ENCODE data around the gene BICC1. TPM values are rescaled to one million over a fixed set of nuclear protein-coding genes. Genes with fewer than 3 reads are reported as not detected.
A peak's percentile ranks its signal among the peaks of the same experiment; 100 is the strongest.

The BICC1 gene
- total RNA-seq, 2 experiments from 2014 or later: not detected

DNA sequence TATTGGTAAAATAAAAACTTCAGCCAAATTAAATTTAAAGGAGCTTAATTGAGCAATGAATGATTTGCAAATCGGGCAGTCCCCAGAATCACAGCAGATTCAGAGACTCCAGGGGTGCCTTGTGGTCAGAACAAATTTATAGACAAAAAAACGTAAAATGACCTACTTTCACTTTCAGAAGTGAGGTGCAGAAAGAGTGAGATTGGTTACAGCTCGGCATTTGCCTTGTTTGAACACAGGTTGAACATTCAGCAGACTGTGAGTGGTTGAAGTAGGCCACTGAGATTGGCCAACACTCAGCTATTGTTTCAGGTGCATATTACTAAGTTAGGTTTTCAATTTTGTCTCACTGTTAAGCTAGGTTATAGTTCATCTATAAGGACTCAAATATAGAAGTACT lies 153.4 kb downstream of the BICC1 start:
- ChIA-PET CTCF (no interaction called here), POLR2A (no interaction called here)
- Mint-ChIP-seq H3K27me3 (peaks cover 2% of the 10 kb centered on the region), H3K4me1 (peaks cover 8% of the 10 kb centered on the region), H3K27ac (no peak overlapping the region), H3K9me3 (ENCODE audit: low read depth) (peaks cover 9% of the 10 kb centered on the region), H3K4me3 (no peak overlapping the region), H3K36me3 (ENCODE audit: low read depth) (no peaks in the 10 kb centered on the region)
- intact Hi-C loops (cut with DNase I, micrococcal nuclease): no loop called here
- ATAC-seq (peak; percentile 42), DNase-seq (no peak)

DNA sequence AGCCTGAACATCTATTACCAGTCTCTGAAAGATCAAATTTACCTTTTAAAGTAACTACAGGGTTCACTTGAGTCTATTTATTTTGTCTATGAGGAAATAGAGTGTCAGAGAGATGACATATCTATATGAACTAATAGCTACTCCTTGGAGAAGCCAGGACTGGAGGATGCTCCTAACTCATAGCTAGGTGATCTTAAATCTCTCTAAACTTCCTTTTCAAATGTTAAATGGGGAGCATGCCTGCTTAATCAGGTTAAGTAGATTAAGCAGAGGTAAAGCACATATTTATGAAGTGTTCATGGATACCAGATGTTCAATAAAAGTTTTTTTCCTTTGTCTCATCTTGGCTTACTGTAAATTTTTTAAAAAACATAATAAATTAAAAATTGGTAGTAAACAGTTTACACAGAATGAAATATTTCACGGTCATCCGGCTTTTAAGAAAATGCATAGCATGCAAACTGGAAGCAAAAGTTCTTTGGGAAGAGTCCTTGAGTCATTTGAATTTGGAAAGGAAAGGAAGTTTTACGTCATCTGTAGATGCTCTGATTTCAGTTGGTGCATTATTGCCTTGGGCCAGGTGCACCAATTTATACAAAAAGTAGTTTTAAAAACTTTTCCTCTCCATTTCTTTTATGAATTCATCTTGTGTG lies 155.1 kb downstream of the BICC1 start:
- ChIA-PET POLR2A (interaction anchor here (0.6 kb wide), 1 partner anchor 152 kb away, joined by 3 read pairs; no protein-coding TSS in a partner anchor), CTCF (no interaction called here)
- no peak overlapping the region for H3K27ac Mint-ChIP-seq
- no peaks in the 10 kb centered on the region for H3K36me3 Mint-ChIP-seq (ENCODE audit: low read depth)
- peaks cover 8% of the 10 kb centered on the region for H3K4me1 Mint-ChIP-seq
- no peak for ATAC-seq
- peaks cover 2% of the 10 kb centered on the region for H3K27me3 Mint-ChIP-seq
- H3K4me3 Mint-ChIP-seq: no peak overlapping the region
- no peak for DNase-seq
- H3K9me3 Mint-ChIP-seq (ENCODE audit: low read depth): peaks cover 9% of the 10 kb centered on the region
- intact Hi-C loops (cut with DNase I, micrococcal nuclease): no loop called here

DNA sequence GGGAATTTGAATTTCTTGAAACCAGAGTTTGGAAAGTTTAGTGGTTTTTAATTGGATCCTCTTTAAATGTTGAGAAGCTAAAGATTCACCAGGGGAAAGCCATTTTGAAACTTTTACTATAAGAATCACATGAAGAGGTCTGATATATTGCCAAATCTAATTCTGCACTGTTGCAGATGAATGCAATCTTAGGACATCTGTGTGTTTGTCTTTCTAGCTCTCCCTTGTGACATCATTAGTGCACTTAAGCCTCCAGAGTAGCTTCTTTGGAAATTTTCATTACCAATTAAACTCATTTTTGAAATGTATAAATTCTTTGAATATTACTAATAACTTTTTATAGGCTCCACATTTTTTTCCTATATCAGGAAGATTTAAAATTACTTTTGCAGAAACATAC lies 160.2 kb downstream of the BICC1 start:
- Mint-ChIP-seq H3K4me1 (no peaks in the 10 kb centered on the region), H3K4me3 (no peak overlapping the region), H3K36me3 (ENCODE audit: low read depth) (no peaks in the 10 kb centered on the region), H3K9me3 (ENCODE audit: low read depth) (no peaks in the 10 kb centered on the region), H3K27me3 (peaks cover 2% of the 10 kb centered on the region), H3K27ac (no peak overlapping the region)
- intact Hi-C loops (cut with DNase I, micrococcal nuclease): no loop called here
- no peak for ATAC-seq
- no peak for DNase-seq
- ChIA-PET POLR2A (no interaction called here), CTCF (no interaction called here)

DNA sequence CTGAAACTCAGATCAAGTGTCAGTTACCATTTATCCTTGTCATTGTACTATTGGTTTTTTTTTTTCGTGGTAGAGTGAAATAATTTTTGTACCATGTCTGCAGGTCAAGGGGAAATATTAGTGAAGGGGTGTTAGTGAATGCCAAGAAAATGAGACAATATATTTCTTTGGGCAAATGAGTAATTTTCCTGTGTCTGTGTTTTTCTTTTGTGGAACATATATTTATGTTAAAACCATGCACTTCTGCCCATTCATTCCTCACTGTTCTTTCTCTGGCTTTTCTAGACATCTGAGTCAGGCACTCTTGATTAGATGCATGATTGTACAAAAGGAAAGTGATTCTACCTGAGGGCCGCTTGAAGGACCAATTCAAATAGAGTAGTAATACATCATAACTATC lies 161.6 kb downstream of the BICC1 start:
- ChIA-PET CTCF (no interaction called here), POLR2A (no interaction called here)
- DNase-seq: no peak
- ATAC-seq: no peak
- no peaks in the 10 kb centered on the region for H3K4me1 Mint-ChIP-seq
- H3K27ac Mint-ChIP-seq: no peak overlapping the region
- no peak overlapping the region for H3K4me3 Mint-ChIP-seq
- peaks cover 2% of the 10 kb centered on the region for H3K27me3 Mint-ChIP-seq
- H3K9me3 Mint-ChIP-seq (ENCODE audit: low read depth): no peaks in the 10 kb centered on the region
- no peaks in the 10 kb centered on the region for H3K36me3 Mint-ChIP-seq (ENCODE audit: low read depth)
- intact Hi-C loops (cut with DNase I, micrococcal nuclease): no loop called here

DNA sequence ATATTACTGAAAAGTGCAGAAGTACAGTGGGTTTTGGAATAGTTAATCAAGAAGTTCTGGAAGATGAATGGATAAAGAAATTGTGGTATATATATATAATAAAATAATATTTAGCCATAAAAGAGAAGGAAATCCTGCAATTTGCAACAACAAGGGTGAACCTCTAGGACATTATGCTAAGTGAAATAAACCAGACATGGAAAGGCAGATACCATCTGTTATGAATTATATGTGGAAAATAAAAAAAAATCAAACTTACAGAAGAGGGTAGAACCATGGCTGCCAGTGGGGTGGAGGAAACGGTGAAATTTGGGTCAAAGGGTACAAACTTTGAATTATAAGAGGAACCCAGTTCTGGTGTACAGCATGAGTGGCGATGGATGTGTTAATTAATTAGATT lies 162.6 kb downstream of the BICC1 start:
- H3K36me3 Mint-ChIP-seq (ENCODE audit: low read depth): no peaks in the 10 kb centered on the region
- no peak overlapping the region for H3K27ac Mint-ChIP-seq
- peaks cover under 1% of the 10 kb centered on the region for H3K27me3 Mint-ChIP-seq
- ATAC-seq (no peak), DNase-seq (no peak)
- CTCF ChIA-PET: no interaction called here
- POLR2A ChIA-PET: no interaction called here
- no peak overlapping the region for H3K4me3 Mint-ChIP-seq
- H3K4me1 Mint-ChIP-seq: no peaks in the 10 kb centered on the region
- no peaks in the 10 kb centered on the region for H3K9me3 Mint-ChIP-seq (ENCODE audit: low read depth)
- intact Hi-C loops (cut with DNase I, micrococcal nuclease): no loop called here

DNA sequence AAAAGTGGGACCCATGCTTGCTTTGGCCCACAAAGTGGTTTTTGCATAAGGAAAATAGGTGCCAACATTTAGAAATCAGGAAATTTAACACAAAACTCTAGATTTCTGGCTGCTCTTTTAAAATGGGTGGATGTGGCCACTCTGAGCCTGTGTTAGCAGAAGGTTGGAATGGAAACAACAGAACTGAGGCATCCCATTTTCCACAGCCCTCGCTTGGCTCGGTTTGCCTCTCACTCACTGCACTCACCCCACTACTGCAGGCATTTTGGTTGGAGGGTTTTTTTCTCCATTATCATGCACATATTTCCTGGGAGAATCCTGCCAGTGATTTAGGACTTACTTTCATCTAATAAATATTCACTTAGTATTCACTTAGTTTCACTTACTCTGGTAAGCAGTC lies 178.9 kb downstream of the BICC1 start:
- H3K27me3 Mint-ChIP-seq: no peaks in the 10 kb centered on the region
- DNase-seq: no peak
- no peaks in the 10 kb centered on the region for H3K36me3 Mint-ChIP-seq (ENCODE audit: low read depth)
- POLR2A ChIA-PET: no interaction called here
- H3K9me3 Mint-ChIP-seq (ENCODE audit: low read depth): peaks cover 18% of the 10 kb centered on the region
- H3K4me1 Mint-ChIP-seq: no peaks in the 10 kb centered on the region
- H3K4me3 Mint-ChIP-seq: no peak overlapping the region
- no peak overlapping the region for H3K27ac Mint-ChIP-seq
- CTCF ChIA-PET: no interaction called here
- no peak for ATAC-seq
- intact Hi-C loops (cut with DNase I, micrococcal nuclease): no loop called here

DNA sequence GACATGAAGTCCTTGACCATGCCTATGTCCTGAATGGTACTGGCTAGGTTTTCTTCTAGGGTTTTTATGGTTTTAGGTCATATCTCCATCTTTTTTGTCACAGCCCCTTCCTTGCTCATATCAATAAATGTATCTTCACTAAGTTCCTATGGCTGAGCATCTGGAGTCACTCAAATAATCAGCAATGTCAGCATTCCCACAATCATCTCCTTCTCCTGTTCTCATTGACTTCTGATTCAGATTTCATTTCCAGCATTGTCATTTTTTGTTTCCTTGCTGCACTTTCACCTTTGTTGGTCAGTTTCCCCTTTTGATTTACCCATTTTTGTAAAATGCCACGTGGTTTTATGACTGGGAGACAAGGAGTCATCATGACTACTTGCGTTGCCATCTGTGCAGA lies 181.2 kb downstream of the BICC1 start:
- Mint-ChIP-seq H3K9me3 (ENCODE audit: low read depth) (peaks cover 18% of the 10 kb centered on the region), H3K36me3 (ENCODE audit: low read depth) (no peaks in the 10 kb centered on the region), H3K27me3 (peaks cover 4% of the 10 kb centered on the region), H3K4me1 (no peaks in the 10 kb centered on the region), H3K27ac (no peak overlapping the region), H3K4me3 (no peak overlapping the region)
- ChIA-PET CTCF (no interaction called here), POLR2A (no interaction called here)
- intact Hi-C loops (cut with DNase I, micrococcal nuclease): no loop called here
- DNase-seq (no peak), ATAC-seq (no peak)

DNA sequence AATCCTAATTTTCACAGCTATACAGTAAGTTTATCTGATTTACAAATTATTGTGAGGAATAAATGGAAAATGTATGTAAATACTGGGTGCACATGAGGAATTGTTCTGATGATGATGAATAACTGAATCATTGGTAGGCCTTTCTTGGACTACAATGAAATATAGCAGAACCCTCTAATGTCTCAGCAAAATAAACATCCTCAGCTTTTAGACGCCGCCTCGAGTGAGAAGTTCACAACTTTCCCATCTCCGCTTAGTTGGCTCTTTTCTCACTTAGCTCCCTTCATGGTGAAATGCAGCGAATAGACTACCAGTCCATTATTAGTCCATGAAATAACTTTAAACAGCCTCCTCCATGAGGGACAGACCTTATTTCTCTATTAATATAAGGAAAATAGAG lies 182.3 kb downstream of the BICC1 start:
- Mint-ChIP-seq H3K4me3 (no peak overlapping the region), H3K27me3 (peaks cover 4% of the 10 kb centered on the region), H3K27ac (no peak overlapping the region), H3K36me3 (ENCODE audit: low read depth) (no peaks in the 10 kb centered on the region), H3K9me3 (ENCODE audit: low read depth) (peaks cover 18% of the 10 kb centered on the region), H3K4me1 (no peaks in the 10 kb centered on the region)
- intact Hi-C loops (cut with DNase I, micrococcal nuclease): no loop called here
- ATAC-seq: no peak
- ChIA-PET POLR2A (no interaction called here), CTCF (interaction anchor here (0.6 kb wide), 1 partner anchor 78 kb away, joined by 3 read pairs; no protein-coding TSS in a partner anchor)
- no peak for DNase-seq

DNA sequence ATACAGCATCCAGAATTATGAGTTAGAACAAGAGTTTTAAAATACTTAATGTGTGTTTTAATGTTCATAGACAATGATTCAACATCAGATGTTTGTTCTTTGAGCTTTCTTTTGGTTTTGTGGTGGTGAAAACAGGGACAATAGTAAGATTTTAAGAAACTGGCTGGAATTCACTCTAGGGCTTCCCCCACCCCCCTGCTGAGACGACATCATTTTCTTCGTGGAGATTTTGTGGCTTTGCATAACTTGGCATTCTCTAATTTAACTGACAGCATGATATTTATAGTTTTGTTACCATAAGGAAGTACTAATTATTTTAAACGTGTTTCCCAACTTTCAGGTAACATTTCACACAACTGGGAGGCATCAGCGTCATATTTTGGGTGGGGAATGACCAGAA lies 184.1 kb downstream of the BICC1 start:
- Mint-ChIP-seq H3K36me3 (ENCODE audit: low read depth) (no peaks in the 10 kb centered on the region), H3K4me3 (no peak overlapping the region), H3K27me3 (peaks cover 4% of the 10 kb centered on the region), H3K27ac (no peak overlapping the region), H3K9me3 (ENCODE audit: low read depth) (peaks cover 7% of the 10 kb centered on the region), H3K4me1 (no peaks in the 10 kb centered on the region)
- DNase-seq (no peak), ATAC-seq (no peak)
- CTCF ChIA-PET: no interaction called here
- intact Hi-C loops (cut with DNase I, micrococcal nuclease): no loop called here
- POLR2A ChIA-PET: no interaction called here

DNA sequence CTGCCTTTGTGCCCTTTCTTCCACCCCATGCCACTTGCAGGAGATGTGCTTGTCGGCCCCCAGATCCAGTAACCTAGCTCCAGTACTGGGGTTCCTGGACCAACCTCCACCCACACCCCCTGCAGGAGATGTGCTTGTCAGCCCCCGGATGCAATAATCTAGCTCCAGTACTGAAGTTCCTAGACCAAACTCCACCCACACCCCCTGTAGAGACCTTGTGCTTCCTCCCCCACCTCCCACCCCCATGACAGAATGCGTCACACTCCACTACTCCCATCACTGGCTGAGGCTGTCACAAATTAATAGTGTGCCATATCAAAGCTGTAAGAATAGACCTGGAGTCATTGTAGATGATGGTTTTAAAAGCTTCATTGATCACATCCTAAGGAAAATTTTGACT lies 185.0 kb downstream of the BICC1 start:
- CTCF ChIA-PET: interaction anchor here (0.6 kb wide), 2 partner anchors 392 to 1316 kb away, joined by 4 read pairs; no protein-coding TSS in a partner anchor
- intact Hi-C loops (cut with DNase I, micrococcal nuclease): no loop called here
- H3K4me1 Mint-ChIP-seq: no peaks in the 10 kb centered on the region
- no peak for ATAC-seq
- no peak overlapping the region for H3K4me3 Mint-ChIP-seq
- no peaks in the 10 kb centered on the region for H3K36me3 Mint-ChIP-seq (ENCODE audit: low read depth)
- POLR2A ChIA-PET: no interaction called here
- DNase-seq: no peak
- H3K27me3 Mint-ChIP-seq: peaks cover 4% of the 10 kb centered on the region
- H3K9me3 Mint-ChIP-seq (ENCODE audit: low read depth): peaks cover 4% of the 10 kb centered on the region
- no peak overlapping the region for H3K27ac Mint-ChIP-seq

DNA sequence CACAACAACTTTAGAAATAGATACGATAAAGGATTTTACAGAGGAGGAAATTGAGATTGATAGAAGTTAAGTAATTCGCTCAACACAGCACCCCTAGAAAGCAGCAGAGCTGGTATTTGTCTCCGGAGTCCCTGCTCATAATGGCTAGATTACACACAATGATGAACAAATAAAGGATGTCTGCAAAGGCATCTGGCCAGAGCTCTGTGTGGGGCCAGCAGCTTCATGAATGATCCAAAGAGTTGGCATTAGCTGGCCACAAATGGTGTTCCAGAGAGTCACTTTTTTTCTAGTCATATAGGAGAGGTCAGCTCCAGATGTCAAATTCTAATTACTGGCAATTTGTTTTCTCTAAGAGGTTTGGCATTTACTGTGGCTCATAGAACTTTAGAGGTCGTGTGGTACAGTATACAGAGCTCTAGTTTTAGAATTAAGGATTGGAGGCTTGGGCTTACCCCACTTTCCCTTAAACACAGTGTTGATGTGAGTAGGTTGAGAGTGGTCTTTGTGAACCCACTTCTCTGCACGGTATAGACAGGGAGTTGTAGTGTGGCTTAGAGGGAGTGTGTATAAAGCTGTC lies 186.2 kb downstream of the BICC1 start:
- POLR2A ChIA-PET: no interaction called here
- no peak for ATAC-seq

DNA sequence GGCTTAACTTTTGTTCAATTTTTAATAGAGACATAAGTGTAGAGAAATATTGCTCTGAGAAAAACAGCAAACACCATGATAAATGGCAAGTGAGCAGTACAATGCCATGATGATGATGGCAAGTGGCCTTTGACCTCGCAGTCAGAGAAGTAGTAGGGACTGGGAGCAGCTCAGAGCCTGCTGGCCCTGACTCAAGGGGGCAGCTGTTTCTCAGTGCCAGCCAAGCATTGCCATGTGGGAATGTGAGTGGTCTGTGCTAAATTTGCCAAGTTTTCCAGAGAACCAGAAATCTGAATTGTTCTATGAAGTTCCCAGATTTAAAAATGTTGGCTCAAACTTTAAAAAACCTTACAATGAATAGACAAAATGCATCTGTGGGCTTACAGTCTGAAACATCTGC lies 187.9 kb downstream of the BICC1 start:
- no peaks in the 10 kb centered on the region for H3K36me3 Mint-ChIP-seq (ENCODE audit: low read depth)
- POLR2A ChIA-PET: no interaction called here
- no peaks in the 10 kb centered on the region for H3K4me1 Mint-ChIP-seq
- no peak overlapping the region for H3K27ac Mint-ChIP-seq
- H3K4me3 Mint-ChIP-seq: no peak overlapping the region
- DNase-seq (no peak), ATAC-seq (no peak)
- peaks cover 4% of the 10 kb centered on the region for H3K27me3 Mint-ChIP-seq
- H3K9me3 Mint-ChIP-seq (ENCODE audit: low read depth): no peaks in the 10 kb centered on the region
- intact Hi-C loops (cut with DNase I, micrococcal nuclease): no loop called here
- CTCF ChIA-PET: no interaction called here

More for the DNA sequence above, 186.2 kb downstream of the BICC1 start:
- no peak for DNase-seq
- Mint-ChIP-seq H3K27me3 (peaks cover 4% of the 10 kb centered on the region), H3K4me3 (no peak overlapping the region), H3K36me3 (ENCODE audit: low read depth) (no peaks in the 10 kb centered on the region), H3K9me3 (ENCODE audit: low read depth) (peaks cover 4% of the 10 kb centered on the region), H3K4me1 (no peaks in the 10 kb centered on the region), H3K27ac (no peak overlapping the region)
- intact Hi-C loops (cut with DNase I, micrococcal nuclease): no loop called here
- CTCF ChIA-PET: interaction anchor here (0.7 kb wide), 1 partner anchor 407 kb away, joined by 3 read pairs; no protein-coding TSS in a partner anchor

Measured in activated CD4-positive, alpha-beta T cell treated with anti-CD3 and anti-CD28 coated beads for 36 hours (primary cell).